IPS DF 4.7 (cell line): Measurements from ENCODE around the gene LAMB4.

Experiments used
- DNase-seq: peaks from one replicate; pipeline ENCODE4 v3.0.0-alpha.2; 2013; ENCODE audit warnings: low spot score; ENCODE audit errors: extremely low read depth

Gene LAMB4

GRCh38 chr7:108142180-108142579, 12.0 kb upstream of the LAMB4 start:
- DNase-seq, result no peak

- DNase-seq, result no peak
Observed at GRCh38 chr7:108140671-108141070, 10.5 kb upstream of the LAMB4 start.

- DNase-seq, result no peak
Observed at GRCh38 chr7:108138911-108139310, 8.8 kb upstream of the LAMB4 start.

- no peak for DNase-seq
Observed at GRCh38 chr7:108137993-108138392, 7.8 kb upstream of the LAMB4 start.

- no peak for DNase-seq
Observed at GRCh38 chr7:108137040-108137439, 6.9 kb upstream of the LAMB4 start.

GRCh38 chr7:108136191-108136688, 6.1 kb upstream of the LAMB4 start:
- DNase-seq, result no peak

- no peak for DNase-seq
Observed at GRCh38 chr7:108135446-108136190, 5.5 kb upstream of the LAMB4 start.

- no peak for DNase-seq
Observed at GRCh38 chr7:108134486-108134885, 4.3 kb upstream of the LAMB4 start.

- DNase-seq, result no peak
Observed at GRCh38 chr7:108132551-108133265, 2.5 kb upstream of the LAMB4 start.

- DNase-seq, result no peak
Observed at GRCh38 chr7:108129018-108129965, 869 bp downstream of the LAMB4 start.

- no peak for DNase-seq
Observed at GRCh38 chr7:108128514-108128913, 1.6 kb downstream of the LAMB4 start.

GRCh38 chr7:108127461-108127860, 2.7 kb downstream of the LAMB4 start:
- no peak for DNase-seq

- no peak for DNase-seq
Observed at GRCh38 chr7:108124820-108125219, 5.3 kb downstream of the LAMB4 start.

GRCh38 chr7:108122181-108122580, 8.0 kb downstream of the LAMB4 start:
- no peak for DNase-seq

GRCh38 chr7:108120933-108121332, 9.2 kb downstream of the LAMB4 start:
- DNase-seq, result no peak

GRCh38 chr7:108120196-108120595, 10.0 kb downstream of the LAMB4 start:
- DNase-seq, result no peak

- DNase-seq, result no peak
Observed at GRCh38 chr7:108118959-108119358, 11.2 kb downstream of the LAMB4 start.

- DNase-seq, result no peak
Observed at GRCh38 chr7:108114117-108114841, 15.9 kb downstream of the LAMB4 start.

GRCh38 chr7:108112683-108113082, 17.5 kb downstream of the LAMB4 start:
- no peak for DNase-seq

- DNase-seq, result no peak
Observed at GRCh38 chr7:108109221-108109908, 20.8 kb downstream of the LAMB4 start.
